GM12865 (cell line): ENCODE results near the gene BPTF.
A peak's percentile ranks its signal among the peaks of the same experiment; 100 is the strongest.
"Not testable (repeated sequence)": the region's sequence is repeated elsewhere in the genome, so short reads cannot be mapped to it uniquely, and the experiment has no call there.

Experiments
- DNase-seq: peaks from one replicate; pipeline ENCODE4 v3.0.0; 2010; ENCODE audit warnings: low read depth
- H3K4me3 ChIP-seq: 2 replicates; pipeline ENCODE4 v1.5.1; 2011; ENCODE audit warnings: mild to moderate bottlenecking, low read depth, low read length, control low read depth
- TF ChIP-seq, protein P1 (sequence below): IDR thresholded peaks from 2 replicates; pipeline ENCODE4 v1.5.1; 2011; ENCODE audit warnings: low read length, control low read depth, low read depth, inconsistent platforms; ENCODE audit not compliant: insufficient read depth; ENCODE audit errors: missing control alignments

BPTF gene

DNA sequence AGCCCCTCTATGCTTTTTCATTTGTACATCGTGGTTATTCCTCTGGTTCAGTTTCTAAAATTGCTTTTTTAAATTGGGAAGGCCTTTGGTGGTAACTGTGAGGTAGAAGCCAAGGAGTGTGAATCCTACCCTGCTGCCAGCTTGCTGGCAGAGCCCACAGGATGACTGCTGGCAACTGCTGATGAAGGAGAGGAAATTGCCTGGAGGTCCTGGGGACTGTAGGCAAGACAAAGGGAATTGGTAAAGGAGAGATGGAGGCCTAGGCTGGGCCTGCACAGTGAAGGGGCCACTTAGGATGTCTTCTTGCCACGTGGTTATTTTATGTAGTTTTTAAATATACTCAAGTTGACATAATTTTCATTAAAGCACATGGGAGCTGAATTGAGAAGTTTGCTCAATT is 155.2 kb downstream of the BPTF start:
- no peak overlapping the region for H3K4me3 ChIP-seq
- no peak for DNase-seq
- TF ChIP-seq, protein P1, sequence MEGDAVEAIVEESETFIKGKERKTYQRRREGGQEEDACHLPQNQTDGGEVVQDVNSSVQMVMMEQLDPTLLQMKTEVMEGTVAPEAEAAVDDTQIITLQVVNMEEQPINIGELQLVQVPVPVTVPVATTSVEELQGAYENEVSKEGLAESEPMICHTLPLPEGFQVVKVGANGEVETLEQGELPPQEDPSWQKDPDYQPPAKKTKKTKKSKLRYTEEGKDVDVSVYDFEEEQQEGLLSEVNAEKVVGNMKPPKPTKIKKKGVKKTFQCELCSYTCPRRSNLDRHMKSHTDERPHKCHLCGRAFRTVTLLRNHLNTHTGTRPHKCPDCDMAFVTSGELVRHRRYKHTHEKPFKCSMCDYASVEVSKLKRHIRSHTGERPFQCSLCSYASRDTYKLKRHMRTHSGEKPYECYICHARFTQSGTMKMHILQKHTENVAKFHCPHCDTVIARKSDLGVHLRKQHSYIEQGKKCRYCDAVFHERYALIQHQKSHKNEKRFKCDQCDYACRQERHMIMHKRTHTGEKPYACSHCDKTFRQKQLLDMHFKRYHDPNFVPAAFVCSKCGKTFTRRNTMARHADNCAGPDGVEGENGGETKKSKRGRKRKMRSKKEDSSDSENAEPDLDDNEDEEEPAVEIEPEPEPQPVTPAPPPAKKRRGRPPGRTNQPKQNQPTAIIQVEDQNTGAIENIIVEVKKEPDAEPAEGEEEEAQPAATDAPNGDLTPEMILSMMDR = no peak

DNA sequence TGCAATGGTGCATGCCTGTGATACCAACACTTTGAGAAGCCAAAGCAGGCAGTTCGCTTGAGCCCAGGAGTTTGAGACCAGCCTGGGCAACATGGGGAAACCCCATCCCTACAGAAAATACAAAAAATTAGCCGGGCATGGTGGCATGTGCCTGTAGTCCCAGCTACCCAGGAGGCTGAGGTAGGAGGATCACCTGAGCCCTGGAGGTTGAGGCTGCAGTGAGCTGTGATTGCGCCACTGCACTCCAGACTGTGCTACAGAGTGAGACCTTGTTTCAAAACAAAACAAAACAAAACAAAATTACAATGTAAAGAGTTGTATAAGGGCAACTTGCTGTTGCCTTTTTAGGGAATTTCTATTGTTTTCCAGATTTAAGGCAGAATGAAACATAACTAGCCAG is 155.6 kb downstream of the BPTF start:
- not testable (repeated sequence) for DNase-seq, H3K4me3 ChIP-seq

DNA sequence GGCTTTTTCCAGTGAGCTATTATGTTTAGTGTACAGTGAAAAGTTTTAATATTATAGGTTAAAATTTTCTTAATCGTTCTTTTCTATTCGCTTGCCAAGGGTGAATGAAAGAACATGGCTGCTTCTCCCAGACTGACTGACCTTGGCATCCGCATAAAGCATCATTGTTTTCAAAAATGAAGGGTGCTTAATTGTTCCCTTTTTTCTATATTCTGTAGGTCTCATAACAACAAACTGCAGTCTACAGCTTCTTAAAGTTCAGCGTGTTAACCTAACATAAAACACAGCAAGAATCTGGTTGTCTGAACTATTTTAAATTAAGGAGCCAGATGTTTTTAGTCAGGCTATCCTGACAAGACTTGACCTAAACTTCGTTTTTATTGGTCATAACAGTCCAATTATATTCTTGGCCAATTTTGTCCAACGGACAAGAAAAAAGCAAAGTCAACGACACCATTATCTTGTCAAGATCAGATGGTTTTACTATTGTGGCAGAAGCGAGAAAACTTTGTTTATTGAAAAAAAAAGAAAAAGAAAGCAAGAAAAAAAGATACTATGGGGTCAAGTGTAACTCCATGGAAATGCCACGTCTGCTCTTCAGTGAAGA is 156.8 kb downstream of the BPTF start:
- DNase-seq = no peak
- TF ChIP-seq, protein P1 = no peak
- H3K4me3 ChIP-seq = no peak overlapping the region

DNA sequence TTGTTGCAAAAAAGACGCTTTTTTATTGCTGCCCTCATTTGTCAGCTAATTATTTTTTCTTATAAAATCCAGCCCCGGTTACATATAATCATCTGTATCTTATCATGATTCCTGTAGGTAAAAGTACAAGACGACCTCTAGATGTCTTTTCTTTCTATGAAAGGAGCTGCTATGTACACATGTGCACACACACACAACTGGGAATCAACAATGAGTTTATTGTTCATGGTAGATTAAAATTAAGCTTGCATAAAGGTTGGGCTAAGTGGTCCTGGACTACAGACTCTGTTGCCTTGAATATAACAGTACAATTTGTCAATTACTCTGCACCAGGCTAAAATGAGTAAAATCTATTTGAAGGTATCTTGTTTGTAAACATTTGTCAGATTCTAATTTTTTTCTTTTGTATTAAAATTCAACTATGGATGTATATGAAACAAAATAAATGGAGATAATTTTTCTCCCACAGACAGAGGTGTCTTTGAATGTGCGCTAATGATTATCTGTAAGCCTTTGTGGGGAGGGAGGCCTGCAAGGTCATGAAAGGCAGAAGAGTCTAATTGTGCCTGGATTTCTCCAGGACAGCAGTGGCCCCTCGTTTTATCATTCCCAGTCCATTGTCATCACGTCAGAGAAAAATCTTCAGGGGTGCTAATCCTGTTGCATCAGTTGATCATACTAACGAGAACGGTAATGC is 157.5 kb downstream of the BPTF start:
- no peak overlapping the region for H3K4me3 ChIP-seq
- DNase-seq = no peak
- TF ChIP-seq, protein P1 = no peak

DNA sequence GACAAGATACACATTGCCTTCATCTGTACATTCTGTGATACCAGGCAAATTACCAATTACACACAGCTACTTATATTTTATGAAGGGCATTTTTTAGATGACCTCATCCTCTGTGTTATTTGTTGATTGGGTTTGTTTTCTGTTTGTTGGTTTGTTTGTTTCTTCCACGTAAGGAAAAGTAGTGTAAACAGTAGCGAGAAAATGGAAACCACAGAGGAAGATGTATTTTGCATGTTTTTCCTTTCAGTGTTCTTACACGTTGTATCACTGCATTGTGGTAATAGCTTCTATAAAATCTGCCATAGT is 158.0 kb downstream of the BPTF start:
- H3K4me3 ChIP-seq = no peak overlapping the region
- TF ChIP-seq, protein P1 = no peak
- no peak for DNase-seq

DNA sequence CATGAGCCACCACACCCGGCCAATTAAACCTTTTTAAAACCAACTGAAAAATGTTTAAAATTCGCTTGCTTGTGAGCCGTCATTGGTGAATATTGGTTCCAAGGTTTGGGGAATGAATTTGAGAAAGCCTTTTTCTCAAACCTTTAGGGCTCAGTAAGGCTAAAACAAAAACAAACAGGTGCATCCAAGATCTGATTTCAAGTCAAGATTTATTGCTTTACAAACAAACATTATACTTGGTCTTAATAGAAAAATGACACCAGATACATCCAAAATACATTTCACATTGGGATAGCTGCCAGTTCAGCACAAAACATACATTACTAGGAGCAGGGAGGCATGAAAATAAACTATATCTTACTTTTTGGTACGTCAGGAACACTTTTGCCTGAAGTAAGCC is 165.6 kb downstream of the BPTF start:
- no peak overlapping the region for H3K4me3 ChIP-seq
- TF ChIP-seq, protein P1 = no peak
- no peak for DNase-seq

DNA sequence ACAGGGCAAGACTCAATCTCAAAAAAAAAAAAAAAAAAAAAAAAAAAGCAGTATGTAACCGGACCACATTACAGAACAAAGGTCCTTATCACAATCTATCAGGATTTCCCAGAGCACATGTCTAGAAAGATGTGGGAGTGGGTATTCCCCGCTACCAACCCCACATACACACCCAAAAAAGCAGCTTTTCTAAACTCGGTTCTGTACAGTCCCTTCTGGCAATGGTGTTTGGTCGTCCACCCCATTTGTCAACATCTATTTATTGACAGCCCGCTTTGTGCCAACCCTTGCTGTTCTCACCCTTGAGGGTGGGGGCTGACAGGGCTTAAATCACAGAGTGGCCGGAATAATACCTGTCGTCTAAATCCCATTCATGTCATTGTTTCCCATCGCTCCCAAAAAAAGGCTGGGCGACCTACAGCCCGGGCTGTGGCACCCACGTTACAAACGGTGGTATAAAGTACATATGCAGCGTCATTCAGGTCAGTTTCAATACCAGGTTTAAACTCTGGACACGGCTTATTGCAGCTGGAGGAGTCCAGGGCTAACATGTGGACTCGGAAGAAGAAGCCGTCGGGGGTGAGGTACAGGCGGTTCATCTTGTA is 167.3 kb downstream of the BPTF start:
- DNase-seq = no peak
- peak overlapping the region; percentile 66 for H3K4me3 ChIP-seq
- TF ChIP-seq, protein P1 = no peak
